Activated naive CD4-positive, alpha-beta T cell treated with anti-CD3 and anti-CD28 coated beads, Interleukin-2, amount 50 U/mL, for 16 hours (primary cell): ENCODE measurements around the gene RPEL1.

Experiments
- DNase-seq: peaks from one replicate; pipeline ENCODE4 v3.0.0-alpha.2; 2020

Gene RPEL1

DNA sequence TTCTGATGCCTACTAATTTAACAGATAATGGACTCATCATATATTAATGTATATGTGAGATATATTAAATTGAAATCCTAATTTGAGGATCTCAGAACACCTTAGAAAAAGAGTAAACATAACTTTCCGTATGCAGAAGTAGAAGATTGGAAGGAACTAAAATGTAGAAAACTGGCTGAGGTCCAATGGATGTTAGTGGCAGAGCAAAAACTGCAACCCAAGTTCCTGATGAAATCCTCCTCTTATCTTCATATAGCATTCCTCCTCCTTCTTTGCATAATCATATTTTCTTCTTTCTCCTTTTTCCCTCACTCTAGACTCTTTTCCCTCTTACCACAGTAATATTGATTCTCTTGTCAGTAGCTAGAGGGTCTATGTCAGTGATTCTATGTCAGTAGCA is 37.3 kb downstream of the RPEL1 start:
- no peak for DNase-seq

DNA sequence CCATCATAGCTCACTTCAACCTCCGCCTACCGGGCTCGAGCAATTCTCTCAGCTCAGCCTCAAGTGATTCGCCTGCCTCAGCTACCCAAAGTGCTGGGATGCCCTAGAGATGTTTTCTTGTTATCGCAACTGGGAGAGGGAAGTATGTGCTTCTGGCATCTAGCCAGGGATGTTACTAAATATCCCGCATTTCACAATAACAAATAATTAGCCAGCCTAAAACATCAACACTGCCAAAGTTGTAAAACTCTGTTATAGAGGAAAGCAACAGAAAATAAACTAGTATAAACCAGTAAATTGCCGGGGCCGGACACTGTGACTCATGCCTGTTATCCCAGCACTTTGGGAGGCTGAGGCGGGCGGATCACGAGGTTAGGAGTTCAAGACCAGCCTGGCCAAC is 38.5 kb downstream of the RPEL1 start:
- no peak for DNase-seq

DNA sequence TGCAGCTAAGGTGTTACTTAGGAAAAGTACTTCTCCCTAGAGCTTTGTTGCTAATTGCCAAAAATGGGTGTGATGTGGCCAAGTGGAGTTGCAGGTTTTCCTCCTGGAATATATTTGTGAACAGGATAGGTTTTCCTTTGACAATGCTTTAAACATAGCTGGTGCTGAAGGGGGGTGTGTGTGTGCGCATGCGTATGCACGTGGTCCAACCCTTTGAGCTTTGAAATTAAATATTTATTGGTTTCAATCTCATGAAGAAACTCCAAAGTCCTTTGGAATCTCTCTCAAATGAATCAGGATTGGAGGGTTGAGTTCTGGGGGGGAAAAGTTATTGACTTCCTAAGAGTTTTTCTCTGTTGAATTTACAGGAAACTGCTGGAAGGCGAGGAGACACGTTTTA is 42.3 kb downstream of the RPEL1 start:
- no peak for DNase-seq

DNA sequence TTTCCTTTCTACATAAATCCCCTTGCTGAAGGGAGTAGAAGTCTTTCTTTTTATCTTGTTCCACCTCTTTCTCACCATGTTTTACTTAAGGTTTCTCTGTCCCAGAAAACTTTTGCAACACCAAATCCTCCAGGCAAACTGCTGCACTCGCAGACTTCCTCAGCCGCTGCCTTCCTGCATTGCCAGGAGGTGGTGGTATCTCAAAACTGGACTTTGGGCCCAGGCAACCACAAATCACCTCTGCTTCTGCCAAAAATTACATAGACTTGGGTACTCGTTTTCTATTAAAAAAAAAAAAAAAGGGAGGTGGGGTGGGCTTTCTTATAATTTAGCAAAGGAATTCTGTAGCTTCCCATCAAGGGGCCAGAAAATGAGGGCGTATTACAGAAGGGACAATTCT is 45.9 kb downstream of the RPEL1 start:
- no peak for DNase-seq

DNA sequence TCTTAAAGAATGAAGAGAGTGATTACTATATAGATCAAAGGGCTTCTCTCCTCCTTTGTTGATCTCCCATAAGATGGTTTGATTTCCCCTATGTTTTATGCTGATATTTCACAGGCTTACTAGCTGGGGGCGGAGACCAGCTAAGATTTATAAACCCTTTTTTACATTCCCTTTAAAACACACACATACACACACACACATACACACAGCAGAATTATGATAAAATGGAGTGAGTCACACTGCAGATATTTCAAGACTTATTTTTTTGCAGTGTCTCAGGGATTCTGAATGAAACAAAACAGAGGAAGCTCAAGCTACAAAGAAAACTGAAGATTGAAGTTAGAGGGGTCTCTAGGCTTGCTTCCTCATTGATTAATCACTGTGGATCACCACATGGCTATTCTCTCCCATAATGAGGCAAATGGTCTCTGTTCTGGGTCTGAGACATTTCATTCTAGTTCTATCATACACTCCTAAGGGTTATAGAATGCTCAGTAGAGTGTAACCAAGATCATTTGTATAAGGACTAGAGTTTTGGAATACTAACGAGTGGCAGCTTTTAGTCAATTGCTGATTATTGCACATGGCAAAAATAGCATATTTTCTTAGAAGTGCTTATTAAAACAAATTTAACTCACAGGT is 49.8 kb downstream of the RPEL1 start:
- no peak for DNase-seq
